Fibroblast of pulmonary artery (primary cell): ENCODE measurements around the gene GLI2.
A peak's percentile ranks its signal among the peaks of the same experiment; 100 is the strongest.

Source experiments
- DNase-seq: peaks from one replicate; pipeline ENCODE4 v3.0.0-alpha.2; 2010; ENCODE audit warnings: low read depth
- H3K4me3 ChIP-seq: replicated peaks from 2 replicates; pipeline ENCODE4 v1.5.1; 2011; ENCODE audit warnings: low read depth, mild to moderate bottlenecking, control low read depth, low read length, moderate library complexity
- TF ChIP-seq, protein P1 (sequence below): IDR thresholded peaks from 2 replicates; pipeline ENCODE4 v1.5.1; 2011; ENCODE audit warnings: mild to moderate bottlenecking, control low read depth, low read length, inconsistent platforms; ENCODE audit errors: missing control alignments

The GLI2 gene

GRCh38 chr2:120735746-120736170, at the start of gene GLI2:
TSS of gene GLI2 (plus strand) at chr2:120735868. CDS start at chr2:120797321, 61,453 bp downstream.
- H3K4me3 ChIP-seq: peak within 1 kb of the TSS; percentile 77
- DNase-seq: peak; percentile 92

DNA sequence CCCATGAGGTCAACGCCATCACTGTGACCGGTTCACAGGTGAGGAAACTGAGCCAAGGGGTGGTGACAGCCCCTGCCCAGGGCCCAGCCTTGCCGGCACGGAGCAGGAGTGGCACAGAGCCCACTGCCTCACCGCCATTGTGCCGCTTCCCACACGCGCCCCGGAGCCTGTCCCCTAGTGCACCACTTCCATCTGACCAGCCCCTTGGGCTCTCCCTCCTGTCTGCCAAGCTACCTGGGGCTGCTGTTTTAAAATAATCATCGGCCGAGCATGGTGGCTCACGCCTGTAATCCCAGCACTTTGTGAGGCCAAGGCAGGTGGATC, 49.7 kb upstream of the GLI2 start:
- DNase-seq: no peak
- TF ChIP-seq, protein P1, sequence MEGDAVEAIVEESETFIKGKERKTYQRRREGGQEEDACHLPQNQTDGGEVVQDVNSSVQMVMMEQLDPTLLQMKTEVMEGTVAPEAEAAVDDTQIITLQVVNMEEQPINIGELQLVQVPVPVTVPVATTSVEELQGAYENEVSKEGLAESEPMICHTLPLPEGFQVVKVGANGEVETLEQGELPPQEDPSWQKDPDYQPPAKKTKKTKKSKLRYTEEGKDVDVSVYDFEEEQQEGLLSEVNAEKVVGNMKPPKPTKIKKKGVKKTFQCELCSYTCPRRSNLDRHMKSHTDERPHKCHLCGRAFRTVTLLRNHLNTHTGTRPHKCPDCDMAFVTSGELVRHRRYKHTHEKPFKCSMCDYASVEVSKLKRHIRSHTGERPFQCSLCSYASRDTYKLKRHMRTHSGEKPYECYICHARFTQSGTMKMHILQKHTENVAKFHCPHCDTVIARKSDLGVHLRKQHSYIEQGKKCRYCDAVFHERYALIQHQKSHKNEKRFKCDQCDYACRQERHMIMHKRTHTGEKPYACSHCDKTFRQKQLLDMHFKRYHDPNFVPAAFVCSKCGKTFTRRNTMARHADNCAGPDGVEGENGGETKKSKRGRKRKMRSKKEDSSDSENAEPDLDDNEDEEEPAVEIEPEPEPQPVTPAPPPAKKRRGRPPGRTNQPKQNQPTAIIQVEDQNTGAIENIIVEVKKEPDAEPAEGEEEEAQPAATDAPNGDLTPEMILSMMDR: no peak
- no peak overlapping the region for H3K4me3 ChIP-seq

More at GRCh38 chr2:120735746-120736170, at the start of gene GLI2:
- TF ChIP-seq, protein P1: peak; percentile 28

GRCh38 chr2:120686511-120687168, 49.0 kb upstream of the GLI2 start:
- TF ChIP-seq, protein P1: peak; percentile 31
- no peak for DNase-seq
- H3K4me3 ChIP-seq: no peak overlapping the region

DNA sequence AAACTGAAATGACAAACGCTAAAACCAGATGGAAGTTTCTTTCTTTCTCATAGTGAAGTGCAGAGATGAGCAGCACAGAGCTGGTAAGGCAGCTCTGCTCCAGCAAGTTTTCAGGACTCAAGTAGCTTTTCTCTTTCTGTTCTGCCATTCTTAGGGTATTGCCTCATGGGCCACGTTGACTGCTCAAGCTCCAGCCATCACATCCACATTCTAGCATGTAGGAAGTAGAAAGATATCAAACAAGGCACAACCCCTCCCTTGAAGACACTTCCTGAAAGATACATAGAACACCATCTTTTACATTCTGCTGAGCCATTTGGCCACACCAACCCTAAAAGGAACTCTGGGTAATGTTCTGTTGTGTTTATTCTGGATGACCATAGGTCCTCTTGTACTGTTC, 48.5 kb upstream of the GLI2 start:
- DNase-seq: no peak
- H3K4me3 ChIP-seq: no peak overlapping the region
- TF ChIP-seq, protein P1: no peak

DNA sequence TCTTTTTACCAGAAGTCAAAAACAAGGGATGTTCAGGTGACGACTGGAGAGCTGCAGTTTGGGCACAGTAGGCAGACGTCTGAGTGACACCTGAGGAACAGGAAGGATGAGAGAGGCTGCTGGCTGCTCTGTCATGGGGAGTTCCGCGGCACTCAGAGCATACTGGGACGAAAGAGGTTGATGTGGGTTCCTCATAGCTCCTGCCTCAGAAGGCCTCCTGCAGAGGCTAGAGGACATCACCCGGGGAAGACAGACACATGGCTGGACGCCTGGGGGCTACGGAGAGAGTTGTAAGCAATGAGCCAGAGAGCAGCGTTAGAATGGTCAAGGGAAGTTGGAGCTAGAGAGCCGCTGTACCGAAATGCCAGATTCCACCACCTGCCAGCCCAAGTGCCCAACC, 45.1 kb upstream of the GLI2 start:
- no peak for DNase-seq
- TF ChIP-seq, protein P1: no peak
- H3K4me3 ChIP-seq: no peak overlapping the region

DNA sequence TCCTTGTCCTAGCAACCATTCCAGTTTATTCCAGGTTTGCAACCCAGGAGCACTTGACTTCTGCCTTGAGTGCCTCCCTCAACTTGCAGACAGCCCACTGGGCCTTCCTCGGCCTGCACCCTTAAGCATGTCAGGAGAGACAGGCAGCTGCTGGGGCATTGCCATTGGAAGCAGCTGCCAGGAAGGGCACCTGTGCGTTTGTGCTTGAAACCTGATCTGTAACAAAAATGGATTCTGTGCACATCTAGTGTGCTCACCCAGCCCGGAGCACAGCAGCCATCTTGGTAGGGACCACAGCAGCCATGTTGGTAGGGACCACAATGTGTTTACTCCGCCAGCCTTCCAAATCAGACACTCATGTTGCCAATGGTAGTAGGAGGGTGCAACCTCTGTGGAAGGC, 44.3 kb upstream of the GLI2 start:
- no peak for DNase-seq
- TF ChIP-seq, protein P1: no peak
- H3K4me3 ChIP-seq: no peak overlapping the region

- no peak overlapping the region for H3K4me3 ChIP-seq
- TF ChIP-seq, protein P1: no peak
- DNase-seq: no peak
These were observed 43.0 kb upstream of the GLI2 start for GRCh38 chr2:120692691-120693090.
